GM19099 (cell line): ENCODE results near the gene MX2.
A peak's percentile ranks its signal among the peaks of the same experiment; 100 is the strongest.

Experiments
- POLR2A ChIP-seq: IDR thresholded peaks from 3 replicates; pipeline ENCODE4 v1.6.1; 2011; ENCODE audit warnings: low read depth; ENCODE audit not compliant: insufficient read length; ENCODE audit errors: extremely low read depth

Gene MX2

GRCh38 chr21:41350436-41351155, 11.2 kb upstream of the MX2 start:
- TF ChIP-seq POLR2A = no peak

DNA sequence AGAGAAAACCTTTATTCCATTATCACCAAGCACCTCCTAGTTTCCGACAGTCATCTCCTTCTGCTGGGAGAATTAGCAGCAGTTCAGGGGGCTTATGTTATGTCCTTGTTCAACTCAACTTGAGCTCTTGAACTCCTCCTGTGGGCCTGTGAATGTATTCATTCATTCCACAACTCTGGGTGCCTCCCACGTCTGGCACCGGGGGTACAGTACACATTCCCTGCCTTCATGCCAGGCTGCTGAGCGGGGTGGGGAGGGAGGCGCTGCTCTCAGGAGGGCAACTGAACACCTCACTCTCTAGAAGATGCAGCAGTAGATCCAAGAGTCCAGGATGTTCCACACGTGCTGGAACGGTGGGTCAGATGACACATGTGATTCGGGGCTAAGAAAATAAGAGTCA, 4.3 kb upstream of the MX2 start:
- TF ChIP-seq POLR2A = no peak

DNA sequence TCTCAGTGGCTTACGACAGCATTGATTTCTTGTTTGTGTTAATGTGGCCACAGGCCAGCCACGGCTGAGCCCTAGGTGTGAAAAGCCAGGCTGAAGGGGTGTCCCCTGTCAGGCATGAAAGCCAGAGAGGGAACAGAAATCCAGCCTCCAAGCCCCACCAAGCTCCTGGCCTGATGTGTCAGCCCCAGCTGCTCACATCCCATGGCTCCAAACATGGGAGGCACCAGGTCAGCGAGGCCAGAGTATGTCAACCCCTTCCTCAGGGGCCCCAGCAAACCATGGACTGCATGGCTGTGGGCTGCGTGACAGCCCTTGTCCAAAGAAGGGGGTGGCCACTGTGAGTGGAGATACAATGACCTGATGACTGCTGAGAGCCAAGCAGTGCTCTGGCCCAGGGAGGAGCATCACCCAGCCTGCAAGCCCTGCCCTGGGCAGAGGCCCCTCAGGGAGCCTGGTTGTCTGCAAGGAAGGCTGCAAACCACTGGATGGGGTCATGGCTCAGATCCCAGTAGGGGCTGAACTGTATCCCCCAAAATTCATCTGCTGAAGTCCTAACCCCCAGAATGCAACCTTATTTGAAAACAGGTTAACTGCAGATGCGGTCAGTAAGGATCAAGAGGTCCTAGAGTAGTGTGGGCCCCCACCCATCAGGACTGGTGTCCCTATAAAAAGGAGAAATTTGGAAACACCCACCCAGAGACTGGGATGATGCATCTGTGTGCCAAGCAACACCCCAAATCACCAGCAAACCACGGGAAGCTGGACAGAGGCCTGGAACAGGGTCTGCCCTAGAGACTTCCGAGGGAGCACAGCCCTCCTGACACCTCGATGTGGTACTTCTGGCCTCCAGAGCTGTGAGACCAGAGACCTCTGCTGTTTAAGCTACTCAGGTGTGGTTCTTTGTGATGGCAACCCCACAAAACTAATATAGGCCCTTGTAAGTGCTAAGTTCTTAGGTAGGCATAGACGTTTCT, 3.3 kb upstream of the MX2 start:
- no peak for TF ChIP-seq POLR2A

DNA sequence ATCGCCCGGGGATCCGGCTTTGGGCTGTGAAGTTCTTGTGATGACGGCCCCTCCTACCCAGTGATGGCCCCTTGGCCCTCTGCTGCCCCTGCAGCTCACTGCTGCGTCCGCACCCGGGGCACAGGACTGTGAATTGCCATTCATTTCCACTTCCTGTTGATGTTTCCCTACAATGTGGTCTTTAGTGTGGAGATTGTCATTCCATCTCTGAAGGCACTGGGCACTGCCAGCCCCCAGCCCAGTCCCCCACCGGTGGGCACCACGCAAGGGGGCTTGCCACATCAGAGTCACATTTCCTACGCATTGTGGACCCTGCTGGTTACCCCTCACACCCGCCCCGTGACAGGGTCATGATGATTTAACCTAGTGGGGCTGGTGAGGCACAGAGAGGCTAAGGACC, 2.5 kb upstream of the MX2 start:
- TF ChIP-seq POLR2A = no peak

- no peak for TF ChIP-seq POLR2A
Measured at GRCh38 chr21:41360072-41360821, 1.6 kb upstream of the MX2 start.

DNA sequence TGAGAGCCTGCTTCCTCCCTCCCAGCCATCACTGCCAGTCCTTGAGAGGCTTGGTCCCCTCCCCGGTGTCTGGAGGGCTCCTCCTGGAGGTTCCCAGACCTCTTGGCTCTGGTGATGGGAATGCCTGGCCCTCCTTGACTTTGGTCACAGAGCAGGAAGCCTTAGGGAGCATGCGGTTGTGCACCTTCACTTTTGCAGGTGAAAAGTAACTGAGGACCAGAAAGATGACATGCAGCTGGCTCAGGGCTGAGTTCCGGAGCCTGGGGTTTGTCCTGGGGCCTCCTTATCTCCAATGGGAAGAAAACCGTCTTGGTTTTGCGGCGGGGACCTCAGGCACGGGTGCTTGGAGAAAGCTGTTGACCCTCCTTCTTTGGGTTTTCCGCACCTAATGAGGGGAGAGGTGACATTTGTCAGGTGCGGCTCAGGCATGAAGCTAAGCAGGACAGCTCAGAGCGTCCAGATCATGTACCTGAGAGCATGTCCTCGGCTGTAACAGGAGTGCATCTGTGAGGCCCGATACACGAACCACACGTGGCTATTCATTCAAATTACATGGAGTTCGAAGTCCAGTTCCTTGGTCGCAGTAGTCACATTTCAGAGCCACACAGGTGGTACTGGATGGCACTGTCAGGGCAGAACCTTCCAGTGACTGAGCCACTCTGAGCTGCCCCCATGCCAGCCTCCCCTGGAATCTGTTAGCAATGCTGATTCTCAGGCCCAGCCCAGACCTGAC, 608 bp upstream of the MX2 start:
- TF ChIP-seq POLR2A = no peak

DNA sequence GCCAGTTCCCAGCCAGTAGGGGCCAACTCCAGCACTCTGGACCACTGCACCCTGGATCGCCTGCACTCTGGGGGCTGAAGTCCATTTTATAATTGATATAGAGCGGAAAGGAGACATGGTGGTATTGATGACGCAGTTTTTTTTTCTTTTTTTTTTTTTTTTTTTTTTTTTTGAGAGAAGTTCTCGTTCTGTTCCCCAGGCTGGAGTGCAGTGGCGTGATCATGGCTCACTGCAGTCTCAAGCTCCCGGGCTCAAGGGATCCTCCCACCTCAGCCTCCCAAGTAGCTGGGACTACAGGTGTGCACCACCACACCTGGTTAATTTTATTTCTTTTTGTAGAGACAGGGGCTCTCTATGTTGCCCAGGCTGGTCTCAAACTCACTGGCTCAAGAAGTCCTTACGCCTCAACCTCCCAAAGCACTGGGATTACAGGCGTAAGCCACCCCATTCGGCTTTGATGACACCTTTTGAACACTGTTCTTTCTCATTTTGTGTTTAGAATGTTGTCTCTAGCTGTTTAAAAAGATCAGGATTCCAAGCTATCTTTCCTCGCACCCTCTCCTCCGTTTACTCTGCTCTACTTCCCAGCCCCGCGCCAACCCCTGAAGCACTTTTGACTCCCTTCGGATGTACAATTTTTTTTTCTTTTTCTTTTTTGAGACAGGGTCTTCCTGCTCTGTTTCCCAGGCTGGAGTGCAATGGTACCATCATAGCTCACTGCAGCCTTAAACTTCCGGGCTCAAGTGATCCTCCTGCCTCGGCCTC, 960 bp downstream of the MX2 start:
- TF ChIP-seq POLR2A = peak; percentile 54

DNA sequence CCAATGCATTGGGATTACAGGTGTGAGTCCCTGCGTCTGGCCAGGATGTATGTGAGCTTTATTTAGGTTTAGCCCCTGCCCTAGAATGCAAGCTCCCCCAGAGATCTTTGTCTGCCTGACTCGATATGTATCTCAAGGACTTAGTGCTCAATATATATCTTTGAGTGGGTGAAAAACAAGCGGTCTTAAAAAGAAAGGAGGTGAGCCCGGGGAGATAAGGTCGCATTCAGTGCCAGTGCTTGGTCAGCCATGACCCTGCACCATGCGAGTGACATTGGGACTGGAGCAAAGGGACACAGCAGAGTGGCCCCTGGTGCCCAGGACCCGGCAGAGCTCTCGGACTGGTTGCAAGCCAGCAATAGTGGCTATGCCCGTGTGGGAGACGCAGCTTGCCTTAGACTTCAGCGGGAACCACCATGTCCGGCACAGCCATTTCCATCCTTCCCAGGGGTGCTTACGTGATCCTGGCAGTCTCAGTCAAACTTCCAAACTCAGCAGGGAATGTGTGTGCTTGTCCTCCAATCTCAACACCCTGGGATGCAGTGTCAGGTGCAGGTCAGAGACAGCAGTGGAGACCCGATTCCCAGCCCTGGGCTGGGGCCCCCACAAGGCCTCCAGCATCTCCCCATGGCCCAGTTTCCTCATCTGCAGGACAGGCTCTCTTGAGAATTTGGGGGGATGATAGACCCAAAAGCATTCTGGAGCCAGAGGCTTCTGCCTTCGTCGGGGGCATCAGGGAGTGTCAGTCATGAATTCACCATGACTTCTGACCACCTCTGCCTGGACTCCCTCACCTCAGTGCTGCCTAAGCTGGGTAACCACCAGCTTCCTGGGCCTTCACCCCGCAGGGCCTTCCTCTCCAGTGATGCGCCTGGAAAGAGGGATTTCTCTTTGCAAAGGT, 1.8 kb downstream of the MX2 start:
- TF ChIP-seq POLR2A = no peak

DNA sequence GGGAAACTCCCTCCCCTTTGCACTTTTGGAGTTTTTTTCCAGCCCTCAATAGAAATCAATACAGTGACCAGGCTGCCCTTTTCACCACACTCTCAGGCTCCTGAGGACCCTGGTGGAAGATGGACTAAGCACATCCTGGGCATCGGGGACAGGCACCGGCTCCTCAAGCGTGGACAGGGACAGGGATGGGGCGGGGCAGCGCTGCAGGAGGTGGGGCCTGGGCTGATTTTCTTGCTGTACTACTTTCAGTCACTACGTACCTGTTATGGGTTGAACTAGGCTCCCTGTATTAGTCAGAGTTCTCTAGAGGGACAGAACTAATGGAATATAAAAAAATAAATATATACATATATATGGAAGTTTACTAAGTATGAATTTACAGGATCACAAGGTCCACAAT, 2.5 kb downstream of the MX2 start:
- no peak for TF ChIP-seq POLR2A

DNA sequence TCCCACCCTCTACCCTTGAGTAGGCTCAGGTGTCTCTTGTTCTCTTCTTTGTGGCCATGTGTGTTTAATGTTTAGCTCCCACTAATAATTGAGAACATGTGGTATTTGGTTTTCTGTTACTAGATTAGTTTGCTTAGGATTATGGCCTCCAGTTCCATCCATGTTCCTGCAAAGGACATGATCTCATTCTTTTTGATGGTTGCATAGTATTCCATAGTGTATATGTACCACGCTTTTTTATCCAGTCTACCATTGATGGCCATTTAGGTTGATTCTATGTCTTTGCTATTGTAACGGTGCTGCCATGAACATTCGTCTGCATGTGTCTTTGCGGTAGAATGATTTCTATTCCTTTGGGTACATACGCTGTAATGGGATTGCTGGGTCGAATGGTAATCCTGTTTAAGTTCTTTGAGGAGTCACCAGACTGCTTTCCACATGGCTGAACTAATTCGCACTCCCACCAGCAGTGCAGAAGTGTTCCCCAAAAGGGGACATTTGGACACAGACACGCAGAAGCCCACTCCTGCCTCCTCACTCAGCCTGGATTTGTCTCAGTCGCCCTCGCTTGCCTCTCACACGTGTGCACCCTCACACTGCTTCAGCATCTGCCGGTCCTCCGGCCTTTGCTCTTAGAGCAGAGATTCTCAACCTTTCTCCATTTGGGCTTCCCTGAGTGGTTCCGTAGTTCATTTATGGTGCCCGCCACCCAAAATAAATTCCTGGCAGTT, 3.7 kb downstream of the MX2 start:
- TF ChIP-seq POLR2A = no peak

GRCh38 chr21:41366522-41367151, 4.8 kb downstream of the MX2 start:
- peak; percentile 34 for TF ChIP-seq POLR2A
